Cardiac fibroblast (primary cell): ENCODE data around the gene ABCA7.
A peak's percentile ranks its signal among the peaks of the same experiment; 100 is the strongest.
"Not testable (repeated sequence)": the region's sequence is repeated elsewhere in the genome, so short reads cannot be mapped to it uniquely, and the experiment has no call there.

ENCODE experiments used
- DNase-seq, 2 donors: peaks; one replicate each; pipeline versions ENCODE4 v3.0.0 to v3.0.0-alpha.2; 2010; ENCODE audit warnings: low read depth in 2 of 2
- H3K4me3 ChIP-seq, 2 donors: replicated peaks in 1 of 2; 1 replicate in 1 of 2; 2 replicates in 1 of 2; pipeline ENCODE4 v1.5.1; 2011; ENCODE audit warnings: low read depth in 2 of 2, low read length in 2 of 2, mild to moderate bottlenecking in 2 of 2, moderate library complexity in 1 of 2
- TF ChIP-seq, protein P1 (sequence below): IDR thresholded peaks from one replicate; pipeline ENCODE4 v1.5.1; 2011; ENCODE audit warnings: low read depth, mild to moderate bottlenecking, low read length, inconsistent platforms

The ABCA7 gene

GRCh38 chr19:1110809-1111640 is 71.1 kb downstream of the ABCA7 start:
- no peak for DNase-seq
- no peak overlapping the region for H3K4me3 ChIP-seq
- TF ChIP-seq, protein P1, sequence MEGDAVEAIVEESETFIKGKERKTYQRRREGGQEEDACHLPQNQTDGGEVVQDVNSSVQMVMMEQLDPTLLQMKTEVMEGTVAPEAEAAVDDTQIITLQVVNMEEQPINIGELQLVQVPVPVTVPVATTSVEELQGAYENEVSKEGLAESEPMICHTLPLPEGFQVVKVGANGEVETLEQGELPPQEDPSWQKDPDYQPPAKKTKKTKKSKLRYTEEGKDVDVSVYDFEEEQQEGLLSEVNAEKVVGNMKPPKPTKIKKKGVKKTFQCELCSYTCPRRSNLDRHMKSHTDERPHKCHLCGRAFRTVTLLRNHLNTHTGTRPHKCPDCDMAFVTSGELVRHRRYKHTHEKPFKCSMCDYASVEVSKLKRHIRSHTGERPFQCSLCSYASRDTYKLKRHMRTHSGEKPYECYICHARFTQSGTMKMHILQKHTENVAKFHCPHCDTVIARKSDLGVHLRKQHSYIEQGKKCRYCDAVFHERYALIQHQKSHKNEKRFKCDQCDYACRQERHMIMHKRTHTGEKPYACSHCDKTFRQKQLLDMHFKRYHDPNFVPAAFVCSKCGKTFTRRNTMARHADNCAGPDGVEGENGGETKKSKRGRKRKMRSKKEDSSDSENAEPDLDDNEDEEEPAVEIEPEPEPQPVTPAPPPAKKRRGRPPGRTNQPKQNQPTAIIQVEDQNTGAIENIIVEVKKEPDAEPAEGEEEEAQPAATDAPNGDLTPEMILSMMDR, result no peak

DNA sequence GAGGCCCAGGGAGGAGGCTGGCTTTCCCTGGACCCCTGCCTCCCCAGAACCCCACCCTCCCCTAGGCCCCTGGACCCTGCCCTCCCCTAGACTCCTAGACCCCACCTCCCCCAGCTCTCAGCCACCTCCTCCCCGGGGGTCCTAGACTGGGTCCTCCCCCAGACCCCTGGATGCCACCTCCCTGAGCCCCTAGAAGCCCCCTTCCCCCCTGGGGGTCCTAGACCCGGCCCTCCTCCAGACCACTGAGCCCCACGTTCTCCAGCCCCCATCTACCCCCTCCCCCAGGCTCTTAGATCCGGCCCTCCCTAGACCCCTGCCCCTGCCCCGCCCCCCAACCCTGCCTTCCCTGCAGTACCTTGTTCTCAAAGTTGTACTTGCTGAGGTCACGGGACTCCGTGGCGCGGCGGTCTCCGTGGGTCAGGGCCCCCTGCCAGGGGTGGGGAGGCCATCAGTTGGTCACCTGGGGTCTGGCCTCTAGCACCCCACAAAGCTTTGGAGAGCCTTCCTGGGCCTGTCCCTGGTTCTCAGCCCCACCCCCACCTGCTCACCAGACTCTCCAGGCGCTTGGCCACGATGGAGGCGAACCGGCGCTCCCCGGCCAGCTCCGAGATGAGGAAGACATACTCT is 71.8 kb downstream of the ABCA7 start:
- no peak overlapping the region for H3K4me3 ChIP-seq
- no peak for DNase-seq
- TF ChIP-seq, protein P1, result no peak

DNA sequence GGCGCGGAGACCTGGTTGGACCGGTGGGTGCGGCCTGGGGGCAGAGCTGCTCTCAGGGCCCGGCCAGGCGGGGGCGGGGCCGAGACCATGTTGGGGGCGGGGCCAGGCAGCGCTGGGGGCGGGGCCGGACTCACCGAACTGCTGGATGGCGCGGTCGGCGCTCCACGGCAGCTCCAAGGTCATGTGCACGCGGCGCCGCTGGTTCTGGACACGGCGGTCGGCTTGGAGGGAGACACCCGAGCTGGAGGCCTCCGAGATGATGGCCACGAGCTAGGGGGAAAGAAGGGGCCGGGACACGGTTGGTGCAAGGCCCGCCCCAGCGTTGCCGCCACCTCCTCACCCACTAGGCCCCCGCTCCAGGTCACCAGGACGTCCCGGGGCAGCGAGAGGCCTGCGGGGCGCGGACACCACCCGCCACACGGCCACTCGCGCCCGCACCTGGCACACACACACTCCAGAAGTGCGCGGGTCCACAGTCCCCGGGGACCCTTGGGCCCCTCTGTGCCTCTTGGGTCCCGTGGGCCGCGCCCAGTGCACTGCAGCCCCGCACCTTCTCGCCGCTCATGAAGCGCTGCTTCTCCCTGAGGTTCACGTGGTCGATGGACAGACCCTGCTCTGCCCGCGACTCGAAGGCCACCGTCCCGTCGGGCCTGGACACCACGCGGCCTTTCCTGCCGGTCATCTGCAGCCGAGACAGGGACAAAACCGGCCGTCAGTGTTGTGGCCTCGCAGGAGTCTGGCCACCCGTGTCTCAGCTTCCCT is 72.5 kb downstream of the ABCA7 start:
- DNase-seq, result no peak
- TF ChIP-seq, protein P1, result no peak
- H3K4me3 ChIP-seq, result no peak overlapping the region

DNA sequence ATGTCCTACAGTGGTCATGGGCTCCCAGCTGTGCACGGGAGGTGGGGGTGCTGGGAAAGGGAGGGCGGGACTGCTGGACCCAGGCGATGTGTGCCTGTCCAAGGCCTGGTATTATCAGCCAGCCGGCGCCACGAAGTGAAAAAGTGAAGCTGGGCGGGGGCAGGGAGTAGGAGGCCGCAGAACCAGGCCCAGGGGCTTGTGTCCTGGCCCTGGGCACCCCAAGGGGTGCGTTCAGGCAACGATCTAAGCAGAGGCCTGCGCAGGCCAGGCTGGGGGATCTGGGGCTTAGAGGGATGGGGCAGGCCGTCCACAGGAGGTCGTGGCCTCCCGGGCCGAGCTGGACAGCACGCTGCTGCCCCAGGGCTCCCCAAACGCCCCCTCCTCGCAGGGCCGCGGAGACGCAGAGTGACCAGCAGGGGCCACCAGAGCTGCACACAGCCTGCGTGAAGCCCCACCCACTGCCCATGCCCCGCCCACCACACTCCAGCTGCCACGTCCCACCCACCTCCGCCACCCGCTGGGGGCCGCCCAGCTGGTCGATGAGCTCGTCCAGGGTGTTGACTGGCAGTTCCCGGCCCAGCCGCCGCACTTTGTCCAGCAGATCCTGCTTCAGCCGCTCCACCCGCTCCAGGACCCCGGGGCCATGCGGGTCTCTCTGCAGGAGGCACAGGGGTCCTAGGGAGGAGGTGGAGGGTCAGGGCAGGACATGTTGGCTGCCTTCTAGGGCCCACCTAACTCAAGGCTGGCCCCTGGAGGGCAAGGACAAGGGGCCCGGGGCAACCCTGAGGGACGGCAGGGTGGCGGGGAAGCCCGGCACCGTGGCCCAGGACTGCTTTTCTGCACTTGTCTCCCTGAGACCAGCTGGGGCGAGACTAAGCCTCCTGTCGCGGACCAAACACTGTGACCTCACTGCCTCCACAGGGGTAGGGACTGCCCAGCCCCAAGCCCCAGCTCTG is 73.4 kb downstream of the ABCA7 start:
- TF ChIP-seq, protein P1, result peak; percentile 77
- H3K4me3 ChIP-seq, result no peak overlapping the region

GRCh38 chr19:1113986-1114483 is 74.1 kb downstream of the ABCA7 start:
- no peak for DNase-seq
- TF ChIP-seq, protein P1, result no peak
- no peak overlapping the region for H3K4me3 ChIP-seq

More for the DNA sequence above, 73.4 kb downstream of the ABCA7 start:
- peak; percentile 93 to 97 for DNase-seq

DNA sequence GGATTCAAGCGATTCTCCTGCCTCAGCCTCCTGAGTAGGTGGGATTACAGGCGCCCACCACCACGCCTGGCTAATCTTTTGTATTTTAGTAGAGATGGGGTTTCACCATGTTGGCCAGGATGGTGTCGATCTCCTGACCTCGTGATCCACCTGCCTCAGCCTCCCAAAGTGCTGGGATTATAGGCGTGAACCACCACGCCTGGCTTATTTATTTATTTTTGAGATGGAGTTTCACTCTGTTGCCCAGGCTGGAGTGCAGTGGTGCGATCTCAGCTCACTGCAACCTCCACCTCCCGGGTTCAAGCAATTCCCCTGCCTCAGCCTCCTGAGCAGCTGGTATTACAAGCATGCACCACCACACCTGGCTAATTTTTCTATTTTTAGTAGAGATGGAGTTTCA is 74.8 kb downstream of the ABCA7 start:
- not testable (repeated sequence) for DNase-seq, H3K4me3 ChIP-seq
